ENCODE results near the gene ZNF391.

The ZNF391 gene

GRCh38 chr6:27394073-27394472, 5.5 kb downstream of the ZNF391 start:
- no peak for TF ChIP-seq ZNF549 (tag by site-specific recombination; IDR thresholded peaks at IDR 0.05)
- peak; percentile 95 for TF ChIP-seq ZNF585B (tag by site-specific recombination; IDR thresholded peaks at IDR 0.05)
- ChIA-PET POLR2A (no interaction called here), CTCF (no interaction called here)
- Histone ChIP-seq H3K4me1 (ENCODE audit: control insufficient read depth, insufficient read depth, low read length) (no peaks in the 10 kb centered on the region), H3K4me3 (ENCODE audit: low read depth, low read length) (no peak overlapping the region), H3K36me3 (ENCODE audit: control insufficient read depth in 2 of 2, insufficient read depth in 1 of 2, low read length in 2 of 2) (peaks cover 3 to 22% of the 10 kb centered on the region in 2 experiments; a peak in 1 of 3 replicates), H3K27ac (ENCODE audit: extremely low read depth, low read depth, low read length) (no peak overlapping the region), H3K9me3 (ENCODE audit: control insufficient read depth, insufficient read depth, low read depth, low read length) (no peaks in the 10 kb centered on the region; the same call in 1 of the 2 replicates)

- CTCF ChIA-PET, result no interaction called here
- TF ChIP-seq ZNF274 (IDR thresholded peaks at IDR 0.05; ENCODE audit: low read length) (peak; percentile 73; the same call in 1 of the 2 replicates), ZNF274 (tag by site-specific recombination; IDR thresholded peaks at IDR 0.05; ENCODE audit: borderline replicate concordance) (peak; percentile 94), ZNF394 (tag by site-specific recombination; IDR thresholded peaks at IDR 0.05; ENCODE audit: borderline replicate concordance) (no peak), SETDB1 (IDR thresholded peaks at IDR 0.05; ENCODE audit: insufficient read length, low read length) (peak; percentile 97), OVOL3 (tag by site-specific recombination; IDR thresholded peaks at IDR 0.05) (no peak), ZFP41 (tag by site-specific recombination; IDR thresholded peaks at IDR 0.05; ENCODE audit: borderline replicate concordance) (no peak), ZEB2 (tag by site-specific recombination; IDR thresholded peaks at IDR 0.05) (no peak), ZNF658 (tag by site-specific recombination; IDR thresholded peaks at IDR 0.05) (no peak), ZNF423 (tag by site-specific recombination; IDR thresholded peaks at IDR 0.05) (no peak), ZBTB49 (tag by site-specific recombination; IDR thresholded peaks at IDR 0.05; ENCODE audit: low read depth) (no peak), ZFP69B (tag by site-specific recombination; IDR thresholded peaks at IDR 0.05) (no peak), ZNF747 (tag by site-specific recombination; IDR thresholded peaks at IDR 0.05) (no peak)
- Histone ChIP-seq H3K4me3 (ENCODE audit: low read depth, low read length) (no peak overlapping the region), H3K36me3 (ENCODE audit: control insufficient read depth in 2 of 2, insufficient read depth in 1 of 2, low read length in 2 of 2) (peaks cover 3 to 34% of the 10 kb centered on the region in 2 experiments; a peak in 1 of 3 replicates), H3K4me1 (ENCODE audit: control insufficient read depth, insufficient read depth, low read length) (no peaks in the 10 kb centered on the region), H3K9me3 (ENCODE audit: control insufficient read depth, insufficient read depth, low read depth, low read length) (no peaks in the 10 kb centered on the region), H3K27ac (ENCODE audit: extremely low read depth, low read depth, low read length) (no peak overlapping the region)
- POLR2A ChIA-PET, result no interaction called here
These were observed 12.5 kb downstream of the ZNF391 start for GRCh38 chr6:27400877-27401642.

- no peaks in the 10 kb centered on the region for H3K4me1 ChIP-seq (ENCODE audit: control insufficient read depth, insufficient read depth, low read length)
- H3K4me3 ChIP-seq (ENCODE audit: low read depth, low read length), result no peak overlapping the region
- ChIA-PET CTCF (interaction anchor here (0.7 kb wide), 1 partner anchor 265 kb away, joined by 3 read pairs; no protein-coding TSS in a partner anchor), POLR2A (no interaction called here)
- peaks cover 0 to under 1% of the 10 kb centered on the region in 2 experiments; a peak in 1 of 3 replicates for H3K36me3 ChIP-seq (ENCODE audit: control insufficient read depth in 2 of 2, insufficient read depth in 1 of 2, low read length in 2 of 2)
- H3K27ac ChIP-seq (ENCODE audit: extremely low read depth, low read depth, low read length), result no peak overlapping the region
- TF ChIP-seq SP2 (tag by site-specific recombination; IDR thresholded peaks at IDR 0.05) (no peak), EGR2 (tag by site-specific recombination; IDR thresholded peaks at IDR 0.05; ENCODE audit: low read depth) (no peak), SP7 (tag by site-specific recombination; IDR thresholded peaks at IDR 0.05) (no peak)
- H3K9me3 ChIP-seq (ENCODE audit: control insufficient read depth, insufficient read depth, low read depth, low read length), result no peaks in the 10 kb centered on the region
These were observed 17.5 kb downstream of the ZNF391 start for GRCh38 chr6:27406085-27406484.

Data from HEK293 (cell line).